HEK293 (cell line): ENCODE measurements around the gene MYO5B.
A peak's percentile ranks its signal among the peaks of the same experiment; 100 is the strongest.

Experiments
- CTCF ChIA-PET: fragments of 350-600 bp; formaldehyde crosslinking; extraction: SDS; loops from one replicate; lab custom pipeline; 2021; ENCODE audit warnings: antibody characterized with exemption; lab: Yijun Ruan, JAX
- POLR2A ChIA-PET: fragments of 300-600 bp; formaldehyde crosslinking; extraction: SDS; loops from one replicate; lab custom pipeline; 2020; ENCODE audit warnings: antibody characterized with exemption, inconsistent platforms; lab: Yijun Ruan, JAX
- H3K27ac ChIP-seq: fragments of 200-500 bp; sonication (Bioruptor generic); 2 replicates; pipeline ENCODE4 v1.5.1; 2014; ENCODE audit warnings: low read depth, low read length, control low read depth, inconsistent platforms; ENCODE audit errors: extremely low read depth
- H3K36me3 ChIP-seq, 2 experiments: fragments of 200-500 bp in 1 of 2; sonication (Bioruptor generic) in 1 of 2; 1 replicate in 1 of 2; 2 replicates in 1 of 2; pipeline ENCODE4 v1.5.1; 2014 to 2017; ENCODE audit warnings: inconsistent platforms in 2 of 2, low read length in 2 of 2; ENCODE audit not compliant: control insufficient read depth in 2 of 2, insufficient read depth in 1 of 2
- H3K4me1 ChIP-seq: fragments of 200-500 bp; sonication (Bioruptor generic); 2 replicates; pipeline ENCODE4 v1.5.1; 2014; ENCODE audit warnings: mild to moderate bottlenecking, low read length, inconsistent platforms; ENCODE audit not compliant: control insufficient read depth, insufficient read depth
- H3K4me3 ChIP-seq: 2 replicates; pipeline ENCODE4 v1.5.1; 2011; ENCODE audit warnings: low read depth, mild to moderate bottlenecking, control low read depth, low read length, moderate library complexity
- H3K9me3 ChIP-seq: fragments of 200-500 bp; sonication (Bioruptor generic); 2 replicates; pipeline ENCODE4 v1.5.1; 2014; ENCODE audit warnings: low read depth, low read length, inconsistent platforms; ENCODE audit not compliant: control insufficient read depth, insufficient read depth
- GFI1B ChIP-seq: fragments of 450-650 bp; formaldehyde crosslinking; IDR thresholded peaks from 2 replicates; pipeline ENCODE4 v1.5.1; 2016; ENCODE audit warnings: missing biosample characterization, missing genetic modification characterization
- GLIS1 ChIP-seq: fragments of 450-650 bp; formaldehyde crosslinking; IDR thresholded peaks from 2 replicates; pipeline ENCODE4 v1.5.1; 2016; ENCODE audit warnings: missing biosample characterization, missing genetic modification characterization
- PRDM1 ChIP-seq: fragments of 450-650 bp; formaldehyde crosslinking; IDR thresholded peaks from 2 replicates; pipeline ENCODE4; 2016; ENCODE audit warnings: missing biosample characterization, missing genetic modification characterization
- REPIN1 ChIP-seq: fragments of 450-650 bp; formaldehyde crosslinking; IDR thresholded peaks from 2 replicates; pipeline ENCODE4 v1.5.1; 2017; ENCODE audit warnings: missing biosample characterization, missing genetic modification characterization, low read depth
- TRIM28 ChIP-seq: IDR thresholded peaks from 2 replicates; pipeline ENCODE4 v1.6.1; 2011; ENCODE audit warnings: low read length, control low read depth, borderline replicate concordance
- ZFP69B ChIP-seq: fragments of 450-650 bp; formaldehyde crosslinking; IDR thresholded peaks from 2 replicates; pipeline ENCODE4 v1.5.1; 2016; ENCODE audit warnings: missing biosample characterization, missing genetic modification characterization
- ZNF174 ChIP-seq: fragments of 450-650 bp; formaldehyde crosslinking; IDR thresholded peaks from 2 replicates; pipeline ENCODE4 v1.5.0; 2017; ENCODE audit warnings: missing biosample characterization, mild to moderate bottlenecking, missing genetic modification characterization
- ZNF184 ChIP-seq: fragments of 450-650 bp; IDR thresholded peaks from 2 replicates; pipeline ENCODE4 v1.5.1; 2018; ENCODE audit warnings: missing biosample characterization, mild to moderate bottlenecking, missing genetic modification characterization
- ZNF223 ChIP-seq: fragments of 450-650 bp; formaldehyde crosslinking; IDR thresholded peaks from 2 replicates; pipeline ENCODE4 v1.5.1; 2016; ENCODE audit warnings: missing biosample characterization, missing genetic modification characterization
- ZNF549 ChIP-seq: fragments of 450-650 bp; IDR thresholded peaks from 2 replicates; pipeline ENCODE4 v1.5.1; 2018; ENCODE audit warnings: missing biosample characterization, missing genetic modification characterization, mild to moderate bottlenecking, inconsistent platforms, moderate library complexity
- ZNF701 ChIP-seq: fragments of 450-650 bp; formaldehyde crosslinking; IDR thresholded peaks from 2 replicates; pipeline ENCODE4 v1.5.1; 2016; ENCODE audit warnings: missing biosample characterization, missing genetic modification characterization
- ZNF747 ChIP-seq: fragments of 450-650 bp; formaldehyde crosslinking; IDR thresholded peaks from 2 replicates; pipeline ENCODE4 v1.5.1; 2016; ENCODE audit warnings: missing biosample characterization, missing genetic modification characterization
- ZSCAN23 ChIP-seq: fragments of 450-650 bp; formaldehyde crosslinking; IDR thresholded peaks from 2 replicates; pipeline ENCODE4 v1.5.1; 2016; ENCODE audit warnings: missing biosample characterization, missing genetic modification characterization
- ZXDB ChIP-seq: fragments of 450-650 bp; formaldehyde crosslinking; IDR thresholded peaks from 2 replicates; pipeline ENCODE4 v1.5.1; 2016; ENCODE audit warnings: missing biosample characterization, missing genetic modification characterization
- TF ChIP-seq, protein P1 (sequence below): sonication (generic); formaldehyde crosslinking; IDR thresholded peaks from 2 replicates; pipeline ENCODE4 v1.8.1; 2022; ENCODE audit warnings: mild to moderate bottlenecking, moderate library complexity, missing genetic modification reagents
- TF ChIP-seq, protein P2 (sequence below): fragments of 450-650 bp; formaldehyde crosslinking; IDR thresholded peaks from 2 replicates; pipeline ENCODE4 v1.5.1; 2016; ENCODE audit warnings: missing biosample characterization, missing genetic modification characterization
- TF ChIP-seq, protein P3 (sequence below): fragments of 450-650 bp; formaldehyde crosslinking; IDR thresholded peaks from 2 replicates; pipeline ENCODE4 v1.5.1; 2016; ENCODE audit warnings: missing biosample characterization, missing genetic modification characterization

MYO5B gene

DNA sequence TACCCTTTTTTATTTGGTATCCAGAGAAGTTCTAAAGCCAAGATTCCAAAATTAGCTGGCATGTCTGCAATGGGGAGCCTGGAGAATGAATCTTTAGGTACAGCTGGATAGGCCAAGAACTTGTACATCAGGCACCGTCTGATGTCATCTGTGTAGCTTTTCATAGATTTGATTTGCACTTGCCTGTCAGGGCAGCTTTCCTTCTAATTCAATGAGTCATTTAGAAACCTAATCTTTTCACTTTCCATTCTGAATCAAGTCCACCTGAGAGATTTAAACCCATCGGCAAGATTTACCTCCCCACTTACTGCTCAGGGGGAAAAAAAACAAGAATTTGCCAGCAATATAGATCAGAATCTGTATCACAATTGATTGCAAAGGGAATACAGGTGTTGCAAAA, 320.7 kb downstream of the MYO5B start:
- no peak overlapping the region for H3K4me3 ChIP-seq
- no peaks in the 10 kb centered on the region for H3K36me3 ChIP-seq
- H3K9me3 ChIP-seq: no peaks in the 10 kb centered on the region
- H3K27ac ChIP-seq: no peak overlapping the region
- no peak for TF ChIP-seq ZSCAN23 (tag by site-specific recombination)
- TF ChIP-seq GFI1B (tag by site-specific recombination): peak; percentile 83
- no peak for TF ChIP-seq ZNF701 (tag by site-specific recombination)
- TF ChIP-seq, all 188 proteins: peak for 1
- POLR2A ChIA-PET: no interaction called here
- CTCF ChIA-PET: interaction anchor here (0.6 to 1.0 kb wide), 3 partner anchors 11 to 93 kb away, joined by 3 to 6 read pairs (median 3); no protein-coding TSS in a partner anchor
- no peaks in the 10 kb centered on the region for H3K4me1 ChIP-seq

DNA sequence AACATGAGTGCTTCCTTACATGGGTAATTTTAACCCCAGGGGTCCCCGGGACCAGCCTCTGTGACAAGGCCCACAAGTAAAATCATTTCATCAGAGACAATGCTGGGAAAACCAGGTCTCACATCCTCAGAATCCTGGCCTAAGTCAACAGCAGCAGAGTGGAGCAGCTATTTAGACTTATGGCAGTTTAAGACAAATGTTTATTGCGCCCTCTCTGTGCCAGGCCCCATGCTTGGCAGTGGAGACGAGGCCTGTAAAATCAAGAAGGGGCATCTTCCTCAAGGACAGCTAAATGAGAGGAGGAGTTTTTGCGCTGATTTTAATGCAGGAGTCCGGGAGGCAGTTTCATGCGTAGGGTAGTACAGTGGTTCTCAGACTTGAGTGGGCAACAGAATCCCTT, 325.6 kb downstream of the MYO5B start:
- TF ChIP-seq REPIN1 (tag by site-specific recombination): no peak
- no peak for TF ChIP-seq ZNF747 (tag by site-specific recombination)
- no peak for TF ChIP-seq ZNF174

DNA sequence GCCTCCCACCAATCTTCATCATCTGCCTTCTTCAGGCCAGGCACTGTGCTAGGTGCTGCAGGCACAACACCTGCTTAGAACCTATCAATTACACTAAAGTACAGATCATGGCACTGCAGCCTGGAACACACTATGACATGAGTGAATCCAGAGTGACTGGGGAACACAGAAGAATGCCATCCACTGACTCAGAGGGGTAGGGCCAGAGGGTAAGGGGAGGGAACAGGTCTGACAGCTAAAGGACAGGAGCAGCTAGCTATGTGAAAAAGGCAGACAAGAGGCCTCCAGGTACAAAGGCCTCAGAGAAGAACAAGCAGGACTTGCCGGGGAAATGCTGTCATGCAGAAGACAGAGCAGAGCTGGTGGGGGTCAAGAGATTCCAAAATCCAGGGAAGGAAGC, 328.3 kb downstream of the MYO5B start:
- ChIA-PET POLR2A (no interaction called here), CTCF (no interaction called here)
- Histone ChIP-seq H3K9me3 (no peaks in the 10 kb centered on the region), H3K4me3 (no peak overlapping the region), H3K36me3 (no peaks in the 10 kb centered on the region), H3K4me1 (no peaks in the 10 kb centered on the region), H3K27ac (no peak overlapping the region)
- TF ChIP-seq ZNF184 (tag by site-specific recombination) (no peak), PRDM1 (tag by site-specific recombination) (no peak), TRIM28 (no peak), ZXDB (tag by site-specific recombination) (no peak), ZNF223 (tag by site-specific recombination) (no peak), ZFP69B (tag by site-specific recombination) (no peak), GLIS1 (tag by site-specific recombination) (no peak), ZNF747 (tag by site-specific recombination) (no peak), ZNF549 (tag by site-specific recombination) (no peak)
- TF ChIP-seq, protein P1, sequence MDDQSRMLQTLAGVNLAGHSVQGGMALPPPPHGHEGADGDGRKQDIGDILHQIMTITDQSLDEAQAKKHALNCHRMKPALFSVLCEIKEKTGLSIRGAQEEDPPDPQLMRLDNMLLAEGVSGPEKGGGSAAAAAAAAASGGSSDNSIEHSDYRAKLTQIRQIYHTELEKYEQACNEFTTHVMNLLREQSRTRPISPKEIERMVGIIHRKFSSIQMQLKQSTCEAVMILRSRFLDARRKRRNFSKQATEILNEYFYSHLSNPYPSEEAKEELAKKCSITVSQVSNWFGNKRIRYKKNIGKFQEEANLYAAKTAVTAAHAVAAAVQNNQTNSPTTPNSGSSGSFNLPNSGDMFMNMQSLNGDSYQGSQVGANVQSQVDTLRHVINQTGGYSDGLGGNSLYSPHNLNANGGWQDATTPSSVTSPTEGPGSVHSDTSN (CRISPR knock-in tag): no peak
- TF ChIP-seq, protein P2, sequence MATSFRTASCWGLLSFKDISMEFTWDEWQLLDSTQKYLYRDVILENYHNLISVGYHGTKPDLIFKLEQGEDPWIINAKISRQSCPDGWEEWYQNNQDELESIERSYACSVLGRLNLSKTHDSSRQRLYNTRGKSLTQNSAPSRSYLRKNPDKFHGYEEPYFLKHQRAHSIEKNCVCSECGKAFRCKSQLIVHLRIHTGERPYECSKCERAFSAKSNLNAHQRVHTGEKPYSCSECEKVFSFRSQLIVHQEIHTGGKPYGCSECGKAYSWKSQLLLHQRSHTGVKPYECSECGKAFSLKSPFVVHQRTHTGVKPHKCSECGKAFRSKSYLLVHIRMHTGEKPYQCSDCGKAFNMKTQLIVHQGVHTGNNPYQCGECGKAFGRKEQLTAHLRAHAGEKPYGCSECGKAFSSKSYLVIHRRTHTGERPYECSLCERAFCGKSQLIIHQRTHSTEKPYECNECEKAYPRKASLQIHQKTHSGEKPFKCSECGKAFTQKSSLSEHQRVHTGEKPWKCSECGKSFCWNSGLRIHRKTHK: no peak
- TF ChIP-seq, protein P3, sequence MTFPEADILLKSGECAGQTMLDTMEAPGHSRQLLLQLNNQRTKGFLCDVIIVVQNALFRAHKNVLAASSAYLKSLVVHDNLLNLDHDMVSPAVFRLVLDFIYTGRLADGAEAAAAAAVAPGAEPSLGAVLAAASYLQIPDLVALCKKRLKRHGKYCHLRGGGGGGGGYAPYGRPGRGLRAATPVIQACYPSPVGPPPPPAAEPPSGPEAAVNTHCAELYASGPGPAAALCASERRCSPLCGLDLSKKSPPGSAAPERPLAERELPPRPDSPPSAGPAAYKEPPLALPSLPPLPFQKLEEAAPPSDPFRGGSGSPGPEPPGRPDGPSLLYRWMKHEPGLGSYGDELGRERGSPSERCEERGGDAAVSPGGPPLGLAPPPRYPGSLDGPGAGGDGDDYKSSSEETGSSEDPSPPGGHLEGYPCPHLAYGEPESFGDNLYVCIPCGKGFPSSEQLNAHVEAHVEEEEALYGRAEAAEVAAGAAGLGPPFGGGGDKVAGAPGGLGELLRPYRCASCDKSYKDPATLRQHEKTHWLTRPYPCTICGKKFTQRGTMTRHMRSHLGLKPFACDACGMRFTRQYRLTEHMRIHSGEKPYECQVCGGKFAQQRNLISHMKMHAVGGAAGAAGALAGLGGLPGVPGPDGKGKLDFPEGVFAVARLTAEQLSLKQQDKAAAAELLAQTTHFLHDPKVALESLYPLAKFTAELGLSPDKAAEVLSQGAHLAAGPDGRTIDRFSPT: no peak

More for the DNA sequence above, 325.6 kb downstream of the MYO5B start:
- POLR2A ChIA-PET: no interaction called here
- Histone ChIP-seq H3K27ac (no peak overlapping the region), H3K36me3 (no peaks in the 10 kb centered on the region), H3K9me3 (no peaks in the 10 kb centered on the region), H3K4me1 (no peaks in the 10 kb centered on the region), H3K4me3 (no peak overlapping the region)
- CTCF ChIA-PET: interaction anchor here (1.2 to 1.6 kb wide), 2 partner anchors 9 to 11 kb away, joined by 4 to 6 read pairs; no protein-coding TSS in a partner anchor
